Measurements from ENCODE around the gene CAPN9. TPM values are rescaled to one million over a fixed set of nuclear protein-coding genes. Genes with fewer than 3 reads are reported as not detected.
A peak's percentile ranks its signal among the peaks of the same experiment; 100 is the strongest.

CAPN9 gene
- total and polyA plus RNA-seq, 9 of the 15 experiments (the other 6 are each of a cell fraction or from before 2014, with no cell fraction given): not detected

- Histone ChIP-seq H3K27ac (ENCODE audit: extremely low read depth, low read depth, low read length) (no peak overlapping the region), H4K20me1 (replicated peaks; ENCODE audit: control insufficient read depth, insufficient read depth, low read length) (no peaks in the 10 kb centered on the region), H3K9me1 (ENCODE audit: control insufficient read depth, insufficient read depth, low read length) (no peaks in the 10 kb centered on the region), H3K4me1 (replicated peaks in 1 of 2; ENCODE audit: control insufficient read depth in 2 of 2, insufficient read depth in 2 of 2, low read length in 2 of 2) (0 out of 5 replicates have a peak, but pooled peaks cover 0 to 2% of the 10 kb centered on the region in 2 experiments), H3K79me2 (ENCODE audit: control insufficient read depth, insufficient read depth, low read length) (no peaks in the 10 kb centered on the region), H3K4me2 (ENCODE audit: insufficient read depth, low read length) (no peak overlapping the region), H3K4me3 (no peak overlapping the region), H3K27me3 (ENCODE audit: control insufficient read depth in 2 of 2, insufficient read depth in 2 of 2, low read length in 2 of 2) (peaks cover 16 to 38% of the 10 kb centered on the region in 2 experiments), H3K36me3 (ENCODE audit: control insufficient read depth, insufficient read depth, low read length) (no peaks in the 10 kb centered on the region), H3K9me3 (replicated peaks; ENCODE audit: control insufficient read depth, insufficient read depth, low read depth, low read length) (no peaks in the 10 kb centered on the region), H3K9ac (ENCODE audit: insufficient read depth in 1 of 2, low read depth in 2 of 2, low read length in 2 of 2) (no peak overlapping the region), H2AFZ (ENCODE audit: low read depth, low read length) (no peak overlapping the region)
- 1% methylated on average over 3 of the region's 3 CpGs for WGBS (ENCODE audit: insufficient coverage, low coverage, missing lambda C conversion rate)
- no TSS peak for BruUV-seq (replicated peaks)
- ATAC-seq (no peak), FAIRE-seq (no peak), DNase-seq (ENCODE audit: extremely low read depth in 1 of 4, low spot score in 3 of 4) (no peak)
- intact Hi-C loops (cut with micrococcal nuclease) (no loop called here), in situ Hi-C loops (cut with MboI) (no loop called here)
- CTCF ChIA-PET (ENCODE audit: low intra/inter-chr PET ratio): no interaction called here
- POLR2A ChIA-PET: interaction anchor here (0.8 kb wide), 1 partner anchor 15 kb away, joined by 3 read pairs; no protein-coding TSS in a partner anchor
- no peak for TF ChIP-seq U2AF2 (optimal IDR thresholded peaks at IDR 0.05; ENCODE audit: low read depth, low read length)
- TF ChIP-seq CEBPG (CRISPR knock-in tag; IDR thresholded peaks at IDR 0.05): no peak
- peak; percentile 82 to 94 for TF ChIP-seq CEBPG (tag; conservative IDR thresholded peaks at IDR 0.05 in 1 of 2, IDR thresholded peaks at IDR 0.05 in 1 of 2)
- TF ChIP-seq ZNF146 (CRISPR knock-in tag; IDR thresholded peaks at IDR 0.05; ENCODE audit: unreplicated experiment): peak; percentile 23
Measured at GRCh38 chr1:230737622-230738262, 9.4 kb upstream of the CAPN9 start.
